HG03558 (cell line): ENCODE results near the gene DKK2.
"Not testable (repeated sequence)": the region's sequence is repeated elsewhere in the genome, so short reads cannot be mapped to it uniquely, and the experiment has no call there.

Experiments used
- ATAC-seq: cut with Tn5 transposase; IDR thresholded peaks from one replicate; pipeline ENCODE4 v1.9.1; 2021; ENCODE audit warnings: moderate number of reproducible peaks; ENCODE audit not compliant: unreplicated experiment; ENCODE audit errors: extremely low read depth

The DKK2 gene

DNA sequence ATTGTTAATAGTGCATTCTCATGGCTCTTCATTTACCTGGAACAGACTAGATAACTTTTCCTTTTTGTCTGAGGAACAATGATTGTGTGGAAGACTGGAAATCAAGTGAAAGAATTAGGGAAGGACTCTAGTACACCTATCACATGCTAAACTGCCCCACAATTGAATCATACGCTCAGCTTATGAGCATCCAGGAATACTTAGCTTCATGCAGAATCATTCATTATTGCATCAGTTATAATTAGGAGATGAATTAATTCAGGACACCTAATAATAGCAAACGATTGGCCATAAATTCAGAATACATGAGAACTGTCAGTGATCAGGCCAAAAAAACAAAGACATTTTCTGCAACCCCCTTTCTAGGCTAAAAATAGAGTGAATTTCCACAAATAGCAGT, 106.9 kb downstream of the DKK2 start:
- no peak for ATAC-seq

GRCh38 chr4:106914223-106914622, 121.9 kb downstream of the DKK2 start:
- no peak for ATAC-seq

- no peak for ATAC-seq
These were observed 126.5 kb downstream of the DKK2 start for GRCh38 chr4:106909486-106910188.

DNA sequence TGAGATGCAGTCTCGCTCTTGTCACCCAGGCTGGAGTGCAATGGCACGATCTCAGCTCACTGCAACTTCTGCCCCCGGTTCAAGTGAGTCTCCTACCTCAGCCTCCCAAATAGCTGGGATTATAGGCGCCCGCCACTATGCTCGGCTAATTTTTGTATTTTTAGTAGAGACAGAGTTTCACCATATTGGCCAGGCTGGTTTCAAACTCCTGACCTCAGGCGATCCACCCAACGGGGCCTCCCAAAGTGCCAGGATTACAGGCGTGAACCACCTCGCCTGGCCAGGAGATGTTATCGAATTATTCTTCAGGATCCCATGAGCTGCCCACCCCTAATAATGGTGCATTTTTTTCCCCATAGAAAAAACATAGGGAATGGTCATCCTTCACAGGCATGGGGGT, 128.1 kb downstream of the DKK2 start:
- not testable (repeated sequence) for ATAC-seq

GRCh38 chr4:106907216-106907615, 128.9 kb downstream of the DKK2 start:
- ATAC-seq = no peak

- no peak for ATAC-seq
These were observed 129.4 kb downstream of the DKK2 start for GRCh38 chr4:106906728-106907127.

GRCh38 chr4:106898621-106899230, 137.4 kb downstream of the DKK2 start:
- no peak for ATAC-seq

- no peak for ATAC-seq
These were observed 142.2 kb downstream of the DKK2 start for GRCh38 chr4:106893903-106894302.

DNA sequence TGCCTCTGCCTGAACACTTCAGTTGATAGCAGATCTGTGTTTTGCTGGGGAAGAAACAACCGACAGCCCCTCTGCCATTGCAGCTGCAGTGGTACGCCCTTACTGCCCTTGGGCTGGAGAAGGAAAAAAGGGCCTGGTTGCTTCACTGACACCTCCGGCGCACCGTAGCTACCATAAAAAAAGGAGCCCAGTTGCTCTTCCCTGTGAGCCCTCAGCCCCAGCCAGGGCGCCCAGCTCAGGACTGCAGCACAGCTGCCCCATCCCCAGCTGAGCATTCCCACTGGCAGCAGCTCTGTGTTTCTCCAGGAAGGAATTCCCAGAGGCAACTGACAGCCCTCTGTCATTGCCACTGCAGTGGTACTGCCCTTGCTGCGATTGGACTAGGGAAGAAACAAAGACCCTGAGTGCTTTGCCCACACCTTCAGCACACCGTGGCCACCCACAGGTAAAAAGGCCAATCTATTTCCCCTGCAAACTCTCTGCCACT, 142.7 kb downstream of the DKK2 start:
- ATAC-seq = no peak

GRCh38 chr4:106892786-106893185, 143.3 kb downstream of the DKK2 start:
- no peak for ATAC-seq

- ATAC-seq = no peak
These were observed 160.8 kb downstream of the DKK2 start for GRCh38 chr4:106875340-106875739.
